ENCODE measurements around the gene SPPL2B.

SPPL2B gene

GRCh38 chr19:2331601-2332246 is 3.2 kb downstream of the SPPL2B start:
- no peak overlapping the region for H3K9ac ChIP-seq (ENCODE audit: low read length)
- peak overlapping the region; percentile 24 for H3K27ac ChIP-seq (ENCODE audit: low read depth, low read length)

DNA sequence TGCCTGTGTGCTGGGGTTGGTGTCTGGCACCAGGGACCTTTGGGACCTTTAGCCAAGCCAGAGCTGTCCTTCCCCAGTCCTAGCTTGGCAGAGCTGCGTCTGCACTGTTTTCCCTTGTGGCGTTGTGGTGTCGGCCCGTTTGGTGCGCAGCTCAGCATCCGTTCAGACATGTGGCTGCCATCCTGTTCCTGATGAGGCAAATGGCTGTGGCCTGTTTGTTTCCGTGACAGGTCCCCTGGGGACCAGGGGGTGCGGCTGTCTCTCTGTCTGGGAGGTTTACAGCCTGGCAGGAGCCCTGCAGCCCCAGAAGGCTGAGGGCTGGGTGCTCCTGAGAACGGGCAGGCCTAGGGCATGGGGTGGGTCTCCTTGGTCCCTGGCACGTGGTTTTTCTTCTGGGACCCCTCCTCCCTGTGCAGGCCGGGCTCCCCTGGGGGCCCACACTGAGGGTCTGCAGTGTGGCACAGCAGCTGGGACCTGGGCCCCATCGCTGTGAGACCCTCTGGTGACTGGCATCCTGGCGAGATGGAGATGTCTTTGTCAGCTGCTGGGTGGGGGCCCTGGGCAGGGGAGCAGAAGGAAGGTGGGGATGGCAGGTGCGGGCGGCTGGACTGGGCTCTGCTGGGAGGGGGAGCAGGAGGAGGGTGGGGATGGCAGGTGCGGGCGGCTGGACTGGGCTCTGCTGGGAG is 4.0 kb downstream of the SPPL2B start:
- H3K9ac ChIP-seq (ENCODE audit: low read length) = peak overlapping the region; percentile 41
- H3K27me3 ChIP-seq (ENCODE audit: control insufficient read depth, insufficient read depth, low read length) = no peaks in the 10 kb centered on the region
- H3K36me3 ChIP-seq (ENCODE audit: control insufficient read depth, insufficient read depth, low read length) = no peaks in the 10 kb centered on the region
- peaks cover 9% of the 10 kb centered on the region for H3K4me1 ChIP-seq (ENCODE audit: control insufficient read depth, insufficient read depth, low read length)
- H3K27ac ChIP-seq (ENCODE audit: low read depth, low read length) = peak overlapping the region; percentile 24
- peak overlapping the region; percentile 30 for H3K4me3 ChIP-seq (ENCODE audit: low read length)

More at GRCh38 chr19:2331601-2332246, 3.2 kb downstream of the SPPL2B start:
- H3K36me3 ChIP-seq (ENCODE audit: control insufficient read depth, insufficient read depth, low read length) = no peaks in the 10 kb centered on the region
- peaks cover 12% of the 10 kb centered on the region for H3K4me1 ChIP-seq (ENCODE audit: control insufficient read depth, insufficient read depth, low read length)
- H3K27me3 ChIP-seq (ENCODE audit: control insufficient read depth, insufficient read depth, low read length) = no peaks in the 10 kb centered on the region
- peak overlapping the region; percentile 30 for H3K4me3 ChIP-seq (ENCODE audit: low read length)

DNA sequence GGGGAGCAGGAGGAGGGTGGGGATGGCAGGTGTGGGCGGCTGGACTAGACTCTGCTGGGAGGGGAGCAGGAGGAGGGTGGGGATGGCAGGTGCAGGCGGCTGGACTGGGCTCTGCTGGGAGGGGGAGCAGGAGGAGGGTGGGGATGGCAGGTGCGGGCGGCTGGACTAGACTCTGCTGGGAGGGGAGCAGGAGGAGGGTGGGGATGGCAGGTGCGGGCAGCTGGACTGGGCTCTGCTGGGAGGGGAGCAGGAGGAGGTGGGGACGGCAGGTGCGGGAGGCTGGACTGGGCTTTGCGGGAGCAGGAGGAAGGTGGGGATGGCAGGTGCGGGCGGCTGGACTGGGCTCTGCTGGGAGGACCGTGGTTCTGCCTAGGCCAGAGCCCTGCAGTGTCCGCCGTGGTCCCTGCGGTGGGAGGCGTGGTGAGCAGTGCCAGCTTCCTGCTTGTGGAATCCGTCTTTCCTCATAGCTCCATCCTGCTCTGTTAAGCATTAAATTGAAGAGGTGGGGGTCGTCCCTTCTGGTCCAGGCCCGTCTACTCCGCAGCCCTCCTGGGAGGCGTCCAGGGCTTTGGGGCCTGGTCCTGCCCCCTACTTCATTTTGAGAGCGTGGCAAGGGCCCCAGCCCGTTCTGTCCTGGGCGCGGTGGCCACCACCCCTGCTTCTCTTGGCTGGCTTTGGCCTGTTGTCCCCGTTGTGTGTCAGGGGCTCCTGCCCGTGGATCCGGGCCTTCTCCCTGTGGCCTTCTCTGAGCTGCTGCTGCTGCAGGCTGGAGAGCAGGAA is 4.7 kb downstream of the SPPL2B start:
- Histone ChIP-seq H3K9ac (ENCODE audit: low read length) (no peak overlapping the region), H3K4me1 (ENCODE audit: control insufficient read depth, insufficient read depth, low read length) (peaks cover 9% of the 10 kb centered on the region), H3K36me3 (ENCODE audit: control insufficient read depth, insufficient read depth, low read length) (peaks cover 3% of the 10 kb centered on the region), H3K4me3 (ENCODE audit: low read length) (peak overlapping the region; percentile 10), H3K27ac (ENCODE audit: low read depth, low read length) (no peak overlapping the region), H3K27me3 (ENCODE audit: control insufficient read depth, insufficient read depth, low read length) (no peaks in the 10 kb centered on the region)

DNA sequence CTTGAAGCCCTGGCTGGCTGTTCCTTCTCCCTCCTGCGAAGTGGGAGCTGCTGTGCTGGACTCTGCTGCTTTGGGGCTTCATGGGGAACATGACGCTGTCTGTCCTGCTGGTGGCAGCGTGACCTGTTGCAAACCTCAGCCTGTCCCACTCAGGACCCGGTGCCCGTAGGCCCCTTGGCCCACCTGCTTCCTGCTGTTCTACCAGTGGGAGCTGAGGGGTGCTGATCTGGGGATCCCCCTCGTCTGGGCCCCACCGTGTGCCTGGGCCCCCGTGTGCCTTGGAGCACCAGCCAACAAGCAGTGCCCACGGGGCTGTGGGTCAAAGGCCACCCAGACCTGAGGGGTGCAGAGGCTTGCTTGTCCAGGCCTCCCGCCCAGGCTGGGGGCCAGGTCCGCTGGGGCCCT is 5.3 kb downstream of the SPPL2B start:
- H3K4me3 ChIP-seq (ENCODE audit: low read length) = peak overlapping the region; percentile 10
- H3K36me3 ChIP-seq (ENCODE audit: control insufficient read depth, insufficient read depth, low read length) = peaks cover 3% of the 10 kb centered on the region
- H3K4me1 ChIP-seq (ENCODE audit: control insufficient read depth, insufficient read depth, low read length) = peaks cover 9% of the 10 kb centered on the region
- H3K27me3 ChIP-seq (ENCODE audit: control insufficient read depth, insufficient read depth, low read length) = no peaks in the 10 kb centered on the region
- H3K9ac ChIP-seq (ENCODE audit: low read length) = no peak overlapping the region
- H3K27ac ChIP-seq (ENCODE audit: low read depth, low read length) = no peak overlapping the region

GRCh38 chr19:2334426-2334825 is 5.9 kb downstream of the SPPL2B start:
- Histone ChIP-seq H3K9ac (ENCODE audit: low read length) (no peak overlapping the region), H3K27ac (ENCODE audit: low read depth, low read length) (no peak overlapping the region), H3K4me1 (ENCODE audit: control insufficient read depth, insufficient read depth, low read length) (peaks cover 3% of the 10 kb centered on the region), H3K27me3 (ENCODE audit: control insufficient read depth, insufficient read depth, low read length) (no peaks in the 10 kb centered on the region), H3K4me3 (ENCODE audit: low read length) (no peak overlapping the region), H3K36me3 (ENCODE audit: control insufficient read depth, insufficient read depth, low read length) (peaks cover 6% of the 10 kb centered on the region)

- no peak overlapping the region for H3K4me3 ChIP-seq (ENCODE audit: low read length)
- H3K27ac ChIP-seq (ENCODE audit: low read depth, low read length) = no peak overlapping the region
- H3K4me1 ChIP-seq (ENCODE audit: control insufficient read depth, insufficient read depth, low read length) = no peaks in the 10 kb centered on the region
- H3K27me3 ChIP-seq (ENCODE audit: control insufficient read depth, insufficient read depth, low read length) = no peaks in the 10 kb centered on the region
- no peak overlapping the region for H3K9ac ChIP-seq (ENCODE audit: low read length)
- H3K36me3 ChIP-seq (ENCODE audit: control insufficient read depth, insufficient read depth, low read length) = peaks cover 8% of the 10 kb centered on the region
Measured at GRCh38 chr19:2334986-2335846, 6.7 kb downstream of the SPPL2B start.

GRCh38 chr19:2335848-2336247 is 7.4 kb downstream of the SPPL2B start:
- H3K4me1 ChIP-seq (ENCODE audit: control insufficient read depth, insufficient read depth, low read length) = no peaks in the 10 kb centered on the region
- H3K36me3 ChIP-seq (ENCODE audit: control insufficient read depth, insufficient read depth, low read length) = peaks cover 8% of the 10 kb centered on the region
- no peaks in the 10 kb centered on the region for H3K27me3 ChIP-seq (ENCODE audit: control insufficient read depth, insufficient read depth, low read length)
- H3K27ac ChIP-seq (ENCODE audit: low read depth, low read length) = no peak overlapping the region
- H3K4me3 ChIP-seq (ENCODE audit: low read length) = no peak overlapping the region
- no peak overlapping the region for H3K9ac ChIP-seq (ENCODE audit: low read length)

DNA sequence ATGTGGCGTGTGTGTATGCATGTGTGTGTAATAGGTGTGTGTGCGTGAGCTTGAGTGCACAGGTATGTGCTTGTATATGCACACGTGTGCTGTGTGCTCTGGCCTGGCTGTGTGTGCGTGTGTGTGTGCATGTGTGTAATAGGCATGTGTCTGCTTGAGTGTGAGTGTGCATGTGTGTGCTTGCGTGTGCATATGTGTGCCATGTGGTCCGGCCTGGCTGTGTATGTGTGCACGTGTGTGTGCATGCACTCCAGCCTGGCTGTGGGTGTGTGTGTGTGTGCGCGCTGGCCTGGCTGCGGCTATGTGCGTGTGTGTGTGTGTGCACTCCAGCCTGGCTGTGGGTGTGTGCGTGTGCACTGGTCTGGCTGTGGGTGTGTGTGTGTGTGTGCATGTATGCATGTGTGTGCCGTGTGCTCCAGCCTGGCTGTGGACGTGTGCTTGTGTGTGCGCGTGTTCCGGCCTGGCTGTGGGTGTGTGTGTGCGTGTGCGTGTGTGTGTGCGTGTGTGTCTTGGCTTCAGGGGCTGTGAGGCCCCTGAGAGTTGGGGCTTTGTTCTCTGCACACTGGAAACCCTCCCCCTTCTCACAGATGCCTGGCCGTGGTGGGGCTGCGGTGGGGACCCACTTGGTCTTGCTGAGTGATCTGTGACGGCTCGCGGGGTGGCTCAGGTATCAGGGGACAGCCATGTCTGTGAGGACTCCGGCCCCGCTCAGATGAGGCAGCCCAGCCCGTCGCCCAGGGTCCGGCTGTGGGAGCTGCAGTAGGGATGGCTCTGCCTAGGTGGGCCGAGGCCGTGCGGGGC is 8.2 kb downstream of the SPPL2B start:
- no peak overlapping the region for H3K4me3 ChIP-seq (ENCODE audit: low read length)
- no peak overlapping the region for H3K9ac ChIP-seq (ENCODE audit: low read length)
- H3K27ac ChIP-seq (ENCODE audit: low read depth, low read length) = no peak overlapping the region
- H3K4me1 ChIP-seq (ENCODE audit: control insufficient read depth, insufficient read depth, low read length) = no peaks in the 10 kb centered on the region
- H3K27me3 ChIP-seq (ENCODE audit: control insufficient read depth, insufficient read depth, low read length) = no peaks in the 10 kb centered on the region
- peaks cover 8% of the 10 kb centered on the region for H3K36me3 ChIP-seq (ENCODE audit: control insufficient read depth, insufficient read depth, low read length)

- Histone ChIP-seq H3K9ac (ENCODE audit: low read length) (no peak overlapping the region), H3K4me3 (ENCODE audit: low read length) (no peak overlapping the region), H3K27me3 (ENCODE audit: control insufficient read depth, insufficient read depth, low read length) (no peaks in the 10 kb centered on the region), H3K27ac (ENCODE audit: low read depth, low read length) (no peak overlapping the region), H3K4me1 (ENCODE audit: control insufficient read depth, insufficient read depth, low read length) (no peaks in the 10 kb centered on the region), H3K36me3 (ENCODE audit: control insufficient read depth, insufficient read depth, low read length) (peaks cover 8% of the 10 kb centered on the region)
Measured at GRCh38 chr19:2337329-2337707, 8.8 kb downstream of the SPPL2B start.

- no peak overlapping the region for H3K27ac ChIP-seq (ENCODE audit: low read depth, low read length)
- peaks cover 8% of the 10 kb centered on the region for H3K36me3 ChIP-seq (ENCODE audit: control insufficient read depth, insufficient read depth, low read length)
- no peaks in the 10 kb centered on the region for H3K4me1 ChIP-seq (ENCODE audit: control insufficient read depth, insufficient read depth, low read length)
- no peak overlapping the region for H3K4me3 ChIP-seq (ENCODE audit: low read length)
- H3K27me3 ChIP-seq (ENCODE audit: control insufficient read depth, insufficient read depth, low read length) = no peaks in the 10 kb centered on the region
- no peak overlapping the region for H3K9ac ChIP-seq (ENCODE audit: low read length)
Measured at GRCh38 chr19:2338055-2338615, 9.7 kb downstream of the SPPL2B start.

Data from rectal smooth muscle tissue (tissue), 1 donor.